Activated CD4-positive, alpha-beta T cell treated with anti-CD3 and anti-CD28 coated beads for 48 hours (primary cell): ENCODE results near the gene OR5H2.
"Not testable (repeated sequence)": the region's sequence is repeated elsewhere in the genome, so short reads cannot be mapped to it uniquely, and the experiment has no call there.

Experiments used
- DNase-seq: peaks from one replicate; pipeline ENCODE4 v3.0.0-alpha.2; 2020

The OR5H2 gene

GRCh38 chr3:98282205-98282604 is at the start of gene OR5H2:
OR5H2 (plus strand) TSS chr3:98282505; CDS start chr3:98282903, 398 bp downstream.
- no peak for DNase-seq

- DNase-seq, result no peak
Measured at GRCh38 chr3:98233468-98233867, 48.8 kb upstream of the OR5H2 start.

- no peak for DNase-seq
Measured at GRCh38 chr3:98240131-98240530, 42.2 kb upstream of the OR5H2 start.

GRCh38 chr3:98242155-98242554 is 40.1 kb upstream of the OR5H2 start:
- DNase-seq, result no peak

- no peak for DNase-seq
Measured at GRCh38 chr3:98243843-98244242, 38.5 kb upstream of the OR5H2 start.

GRCh38 chr3:98246142-98246541 is 36.2 kb upstream of the OR5H2 start:
- DNase-seq, result no peak

- DNase-seq, result not testable (repeated sequence)
Measured at GRCh38 chr3:98256026-98256425, 26.3 kb upstream of the OR5H2 start.

GRCh38 chr3:98259707-98260106 is 22.6 kb upstream of the OR5H2 start:
- DNase-seq, result peak; percentile 10

- DNase-seq, result no peak
Measured at GRCh38 chr3:98262046-98262445, 20.3 kb upstream of the OR5H2 start.

- no peak for DNase-seq
Measured at GRCh38 chr3:98263944-98264343, 18.4 kb upstream of the OR5H2 start, which contains the start of gene OR5H6. OR5H6 (plus strand) TSS chr3:98264244; CDS start chr3:98264333, 89 bp downstream.

- no peak for DNase-seq
Measured at GRCh38 chr3:98269846-98270245, 12.5 kb upstream of the OR5H2 start.

GRCh38 chr3:98272126-98272525 is 10.2 kb upstream of the OR5H2 start:
- DNase-seq, result no peak

GRCh38 chr3:98274914-98275313 is 7.4 kb upstream of the OR5H2 start:
- DNase-seq, result no peak

- DNase-seq, result no peak
Measured at GRCh38 chr3:98290916-98291315, 8.6 kb downstream of the OR5H2 start.

- no peak for DNase-seq
Measured at GRCh38 chr3:98291332-98291957, 9.1 kb downstream of the OR5H2 start.

GRCh38 chr3:98322101-98322500 is 39.8 kb downstream of the OR5H2 start:
- DNase-seq, result no peak

- no peak for DNase-seq
Measured at GRCh38 chr3:98322686-98323085, 40.4 kb downstream of the OR5H2 start.

- no peak for DNase-seq
Measured at GRCh38 chr3:98323425-98323824, 41.1 kb downstream of the OR5H2 start.

- no peak for DNase-seq
Measured at GRCh38 chr3:98325055-98325454, 42.8 kb downstream of the OR5H2 start.

GRCh38 chr3:98326105-98326893 is 44.0 kb downstream of the OR5H2 start:
- DNase-seq, result no peak

- DNase-seq, result no peak
Measured at GRCh38 chr3:98326945-98327344, 44.6 kb downstream of the OR5H2 start.

- DNase-seq, result no peak
Measured at GRCh38 chr3:98328933-98329332, 46.6 kb downstream of the OR5H2 start.

GRCh38 chr3:98329392-98330124 is 47.3 kb downstream of the OR5H2 start:
- DNase-seq, result peak; percentile 52

- DNase-seq, result no peak
Measured at GRCh38 chr3:98331329-98331728, 49.0 kb downstream of the OR5H2 start.
